Measurements from ENCODE around the gene LIPC. TPM values are rescaled to one million over a fixed set of nuclear protein-coding genes. Genes with fewer than 3 reads are reported as not detected.

LIPC gene
- total and polyA plus RNA-seq, 3 donors from 2014 or later: 0.12 to 0.37 TPM; not detected in 1

- Histone ChIP-seq H3K27ac (no peak overlapping the region), H3K27me3 (no peaks in the 10 kb centered on the region), H3K4me3 (no peak overlapping the region), H3K9me3 (no peaks in the 10 kb centered on the region), H3K4me1 (no peaks in the 10 kb centered on the region), H3K36me3 (ENCODE audit: low read depth, missing control alignments) (no peaks in the 10 kb centered on the region)
- 85 to 87% methylated on average over 10 of the region's 10 CpGs for WGBS, 2 donors
- TF ChIP-seq CTCF (IDR thresholded peaks at IDR 0.05) (no peak), POLR2A (IDR thresholded peaks at IDR 0.05) (no peak)
- intact Hi-C loops (cut with DNase I; ENCODE audit: low total_unique reads): no loop called here
- DNase-seq: no peak
These were observed 2.6 kb downstream of the LIPC start for GRCh38 chr15:58434334-58434875.

GRCh38 chr15:58436552-58436951 is 4.8 kb downstream of the LIPC start:
- H3K4me3 ChIP-seq: no peak overlapping the region
- H3K36me3 ChIP-seq (ENCODE audit: low read depth, missing control alignments): no peaks in the 10 kb centered on the region
- TF ChIP-seq POLR2A (IDR thresholded peaks at IDR 0.05) (no peak), CTCF (IDR thresholded peaks at IDR 0.05) (no peak)
- H3K27me3 ChIP-seq: no peaks in the 10 kb centered on the region
- H3K4me1 ChIP-seq: no peaks in the 10 kb centered on the region
- no peak for DNase-seq
- 73 to 78% methylated on average over 4 of the region's 4 CpGs for WGBS, 2 donors
- H3K9me3 ChIP-seq: no peaks in the 10 kb centered on the region
- H3K27ac ChIP-seq: no peak overlapping the region
- intact Hi-C loops (cut with DNase I; ENCODE audit: low total_unique reads): no loop called here

GRCh38 chr15:58437531-58438105 is 5.8 kb downstream of the LIPC start:
- Histone ChIP-seq H3K4me1 (no peaks in the 10 kb centered on the region), H3K27ac (no peak overlapping the region), H3K27me3 (no peaks in the 10 kb centered on the region), H3K9me3 (no peaks in the 10 kb centered on the region), H3K36me3 (ENCODE audit: low read depth, missing control alignments) (no peaks in the 10 kb centered on the region), H3K4me3 (no peak overlapping the region)
- DNase-seq: no peak
- no peak for TF ChIP-seq CTCF (IDR thresholded peaks at IDR 0.05)
- TF ChIP-seq POLR2A (IDR thresholded peaks at IDR 0.05): no peak
- 92 to 95% methylated on average over 9 of the region's 9 CpGs for WGBS, 2 donors
- intact Hi-C loops (cut with DNase I; ENCODE audit: low total_unique reads): no loop called here

- Histone ChIP-seq H3K4me3 (no peak overlapping the region), H3K27me3 (no peaks in the 10 kb centered on the region), H3K4me1 (no peaks in the 10 kb centered on the region), H3K9me3 (no peaks in the 10 kb centered on the region), H3K27ac (no peak overlapping the region), H3K36me3 (ENCODE audit: low read depth, missing control alignments) (no peaks in the 10 kb centered on the region)
- 99% methylated on average over 9 of the region's 9 CpGs; no CpG with 5 or more reads in 1 of the 2 donors for WGBS, 2 donors
- DNase-seq: no peak
- TF ChIP-seq CTCF (IDR thresholded peaks at IDR 0.05) (no peak), POLR2A (IDR thresholded peaks at IDR 0.05) (no peak)
- intact Hi-C loops (cut with DNase I; ENCODE audit: low total_unique reads): no loop called here
These were observed 6.3 kb downstream of the LIPC start for GRCh38 chr15:58438111-58438510.

GRCh38 chr15:58438956-58439355 is 7.2 kb downstream of the LIPC start:
- no peaks in the 10 kb centered on the region for H3K4me1 ChIP-seq
- TF ChIP-seq CTCF (IDR thresholded peaks at IDR 0.05): no peak
- TF ChIP-seq POLR2A (IDR thresholded peaks at IDR 0.05): no peak
- intact Hi-C loops (cut with DNase I; ENCODE audit: low total_unique reads): no loop called here
- 81 to 82% methylated on average over 7 of the region's 7 CpGs for WGBS, 2 donors
- no peak for DNase-seq
- H3K27ac ChIP-seq: no peak overlapping the region
- H3K4me3 ChIP-seq: no peak overlapping the region
- H3K9me3 ChIP-seq: no peaks in the 10 kb centered on the region
- H3K36me3 ChIP-seq (ENCODE audit: low read depth, missing control alignments): no peaks in the 10 kb centered on the region
- no peaks in the 10 kb centered on the region for H3K27me3 ChIP-seq

Measured in testis (tissue), 3 donors.